ENCODE results near the gene HOOK2.

Gene HOOK2

GRCh38 chr19:12723641-12724426, 51.5 kb downstream of the HOOK2 start, which contains the start of gene TNPO2 (continued):
- TF ChIP-seq, protein P1, sequence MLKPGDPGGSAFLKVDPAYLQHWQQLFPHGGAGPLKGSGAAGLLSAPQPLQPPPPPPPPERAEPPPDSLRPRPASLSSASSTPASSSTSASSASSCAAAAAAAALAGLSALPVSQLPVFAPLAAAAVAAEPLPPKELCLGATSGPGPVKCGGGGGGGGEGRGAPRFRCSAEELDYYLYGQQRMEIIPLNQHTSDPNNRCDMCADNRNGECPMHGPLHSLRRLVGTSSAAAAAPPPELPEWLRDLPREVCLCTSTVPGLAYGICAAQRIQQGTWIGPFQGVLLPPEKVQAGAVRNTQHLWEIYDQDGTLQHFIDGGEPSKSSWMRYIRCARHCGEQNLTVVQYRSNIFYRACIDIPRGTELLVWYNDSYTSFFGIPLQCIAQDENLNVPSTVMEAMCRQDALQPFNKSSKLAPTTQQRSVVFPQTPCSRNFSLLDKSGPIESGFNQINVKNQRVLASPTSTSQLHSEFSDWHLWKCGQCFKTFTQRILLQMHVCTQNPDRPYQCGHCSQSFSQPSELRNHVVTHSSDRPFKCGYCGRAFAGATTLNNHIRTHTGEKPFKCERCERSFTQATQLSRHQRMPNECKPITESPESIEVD (tag by site-specific recombination; IDR thresholded peaks at IDR 0.05): no peak
- TF ChIP-seq ZNF26 (tag by site-specific recombination; IDR thresholded peaks at IDR 0.05): no peak
- no peak for TF ChIP-seq ZNF354C (tag by site-specific recombination; IDR thresholded peaks at IDR 0.05; ENCODE audit: borderline replicate concordance, low read depth)
- peak; percentile 50 for TF ChIP-seq ZSCAN30 (tag by site-specific recombination; IDR thresholded peaks at IDR 0.05)
- no peak for TF ChIP-seq SP2 (tag by site-specific recombination; IDR thresholded peaks at IDR 0.05)
- no peak for TF ChIP-seq BCL11B (tag by site-specific recombination; IDR thresholded peaks at IDR 0.05; ENCODE audit: low read depth)
- TF ChIP-seq ZNF324 (tag by site-specific recombination; IDR thresholded peaks at IDR 0.05): 0 out of 2 replicates have a peak, but pooled peaks have one; percentile 45
- TF ChIP-seq ZSCAN4 (tag by site-specific recombination; IDR thresholded peaks at IDR 0.05): no peak
- TF ChIP-seq ZNF488 (tag by site-specific recombination; IDR thresholded peaks at IDR 0.05): no peak
- no peak for TF ChIP-seq ZNF121 (tag by site-specific recombination; IDR thresholded peaks at IDR 0.05)
- TF ChIP-seq YY2 (tag by site-specific recombination; IDR thresholded peaks at IDR 0.05): no peak
- TF ChIP-seq ZNF596 (tag by site-specific recombination; IDR thresholded peaks at IDR 0.05): no peak

- ChIA-PET CTCF (interaction anchor here (0.6 to 3.3 kb wide), 9 partner anchors 10 to 328 kb away, joined by 3 to 19 read pairs (median 3); partner anchors contain the start of genes GET3 and TRIR), POLR2A (interaction anchor here (0.7 to 5.1 kb wide), 12 partner anchors 8 to 168 kb away, joined by 3 to 89 read pairs (median 4); partner anchors contain the start of genes DHPS, FBXW9, GCDH and GET3)
- no peak for TF ChIP-seq MEIS1 (CRISPR knock-in tag; IDR thresholded peaks at IDR 0.05; ENCODE audit: borderline replicate concordance)
- TF ChIP-seq ZNF174 (tag by site-specific recombination; IDR thresholded peaks at IDR 0.05): no peak
- TF ChIP-seq, protein P2, sequence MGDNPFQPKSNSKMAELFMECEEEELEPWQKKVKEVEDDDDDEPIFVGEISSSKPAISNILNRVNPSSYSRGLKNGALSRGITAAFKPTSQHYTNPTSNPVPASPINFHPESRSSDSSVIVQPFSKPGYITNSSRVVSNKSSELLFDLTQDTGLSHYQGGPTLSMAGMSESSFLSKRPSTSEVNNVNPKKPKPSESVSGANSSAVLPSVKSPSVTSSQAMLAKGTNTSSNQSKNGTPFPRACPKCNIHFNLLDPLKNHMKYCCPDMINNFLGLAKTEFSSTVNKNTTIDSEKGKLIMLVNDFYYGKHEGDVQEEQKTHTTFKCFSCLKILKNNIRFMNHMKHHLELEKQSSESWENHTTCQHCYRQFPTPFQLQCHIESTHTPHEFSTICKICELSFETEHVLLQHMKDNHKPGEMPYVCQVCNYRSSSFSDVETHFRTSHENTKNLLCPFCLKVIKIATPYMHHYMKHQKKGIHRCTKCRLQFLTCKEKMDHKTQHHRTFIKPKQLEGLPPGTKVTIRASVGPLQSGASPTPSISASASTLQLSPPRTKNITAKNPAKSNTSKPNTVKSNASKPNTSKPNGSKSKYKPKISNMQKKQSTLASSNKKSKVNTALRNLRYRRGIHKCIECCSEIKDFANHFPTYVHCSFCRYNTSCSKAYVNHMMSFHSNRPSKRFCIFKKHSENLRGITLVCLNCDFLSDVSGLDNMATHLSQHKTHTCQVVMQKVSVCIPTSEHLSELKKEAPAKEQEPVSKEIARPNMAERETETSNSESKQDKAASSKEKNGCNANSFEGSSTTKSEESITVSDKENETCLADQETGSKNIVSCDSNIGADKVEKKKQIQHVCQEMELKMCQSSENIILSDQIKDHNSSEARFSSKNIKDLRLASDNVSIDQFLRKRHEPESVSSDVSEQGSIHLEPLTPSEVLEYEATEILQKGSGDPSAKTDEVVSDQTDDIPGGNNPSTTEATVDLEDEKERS (tag by site-specific recombination; IDR thresholded peaks at IDR 0.05): no peak
- no peak for TF ChIP-seq ZNF157 (tag by site-specific recombination; IDR thresholded peaks at IDR 0.05)
- TF ChIP-seq, protein P3, sequence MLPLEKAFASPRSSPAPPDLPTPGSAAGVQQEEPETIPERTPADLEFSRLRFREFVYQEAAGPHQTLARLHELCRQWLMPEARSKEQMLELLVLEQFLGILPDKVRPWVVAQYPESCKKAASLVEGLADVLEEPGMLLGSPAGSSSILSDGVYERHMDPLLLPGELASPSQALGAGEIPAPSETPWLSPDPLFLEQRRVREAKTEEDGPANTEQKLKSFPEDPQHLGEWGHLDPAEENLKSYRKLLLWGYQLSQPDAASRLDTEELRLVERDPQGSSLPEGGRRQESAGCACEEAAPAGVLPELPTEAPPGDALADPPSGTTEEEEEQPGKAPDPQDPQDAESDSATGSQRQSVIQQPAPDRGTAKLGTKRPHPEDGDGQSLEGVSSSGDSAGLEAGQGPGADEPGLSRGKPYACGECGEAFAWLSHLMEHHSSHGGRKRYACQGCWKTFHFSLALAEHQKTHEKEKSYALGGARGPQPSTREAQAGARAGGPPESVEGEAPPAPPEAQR (tag by site-specific recombination; IDR thresholded peaks at IDR 0.05): no peak
- TF ChIP-seq BCL11A (tag by site-specific recombination; IDR thresholded peaks at IDR 0.05; ENCODE audit: low read depth): no peak
These were observed 52.0 kb downstream of the HOOK2 start for GRCh38 chr19:12723381-12723640.

More at GRCh38 chr19:12723381-12723640, 52.0 kb downstream of the HOOK2 start:
- peaks cover 10 to 28% of the 10 kb centered on the region in 2 experiments; a peak in 2 of 3 replicates for H3K36me3 ChIP-seq (ENCODE audit: control insufficient read depth in 2 of 2, insufficient read depth in 1 of 2, low read length in 2 of 2)
- H3K4me1 ChIP-seq (ENCODE audit: control insufficient read depth, insufficient read depth, low read length): no peaks in the 10 kb centered on the region
- H3K9me3 ChIP-seq (ENCODE audit: control insufficient read depth, insufficient read depth, low read depth, low read length): no peaks in the 10 kb centered on the region
- peak overlapping the region; percentile 97 for H3K27ac ChIP-seq (ENCODE audit: extremely low read depth, low read depth, low read length)
- peak overlapping the region; percentile 79 for H3K4me3 ChIP-seq (ENCODE audit: low read depth, low read length)

Measured in HEK293 (cell line).